Spinal cord (tissue), 10 donors: ENCODE results near the gene SASH3. TPM values are rescaled to one million over a fixed set of nuclear protein-coding genes. Genes with fewer than 3 reads are reported as not detected.

ENCODE experiments used
- DNase-seq, 6 donors: peaks; one replicate each; pipeline versions ENCODE4 v3.0.0 to v3.0.0-alpha.2; 2013 to 2015; ENCODE audit warnings: low spot score in 6 of 6, low read depth in 4 of 6
- H3K27ac ChIP-seq: one replicate; pipeline ENCODE4 v1.5.1; 2013; ENCODE audit warnings: low read depth, low read length, control low read depth
- H3K27me3 ChIP-seq: one replicate; pipeline ENCODE4 v1.6.1; 2013; ENCODE audit warnings: low read length; ENCODE audit not compliant: control insufficient read depth, insufficient read depth
- H3K36me3 ChIP-seq: one replicate; pipeline ENCODE4 v1.6.1; 2013; ENCODE audit warnings: low read length; ENCODE audit not compliant: control insufficient read depth, insufficient read depth
- H3K4me1 ChIP-seq: one replicate; pipeline ENCODE4 v1.6.1; 2013; ENCODE audit warnings: low read length; ENCODE audit not compliant: control insufficient read depth, insufficient read depth
- H3K4me3 ChIP-seq: one replicate; pipeline ENCODE4 v1.5.1; 2013; ENCODE audit warnings: low read depth, low read length, control low read depth
- H3K9me3 ChIP-seq: one replicate; pipeline ENCODE4 v1.6.1; 2013; ENCODE audit warnings: low read length; ENCODE audit not compliant: control insufficient read depth, insufficient read depth
- WGBS: methylation state at CpG from one replicate; pipeline ENCODE4 v1.1.5; 2013; ENCODE audit warnings: missing lambda C conversion rate; ENCODE audit not compliant: insufficient coverage; 5-methylcytosine and 5-hydroxymethylcytosine counted together
- long read RNA-seq, 4 donors: transcript quantifications; one replicate each; lab custom pipeline, GENCODE V29; 2026
- polyA plus RNA-seq, 2 donors: library from polyadenylated mRNA; unstranded; fragments of 120-200 nt; gene quantifications; one replicate each; pipeline ENCODE4 v1.2.1, GENCODE V29; 2013; ENCODE audit not compliant: insufficient read length in 2 of 2
- total RNA-seq, 2 donors: library from RNA; depleted of rRNA in 1 of 2; stranded (reverse); fragments of 120-200 nt in 1 of 2; fragments of >200 nt in 1 of 2; gene quantifications; one replicate each; pipeline versions ENCODE4 v1.2.3 to v1.2.4, GENCODE V29; 2013 to 2014
- donor health status: healthy.

The SASH3 gene
- total RNA-seq, result 1 to 10 TPM; 4.8 to 8.2 TPM
- 1 to 10 TPM; 4.9 to 5.6 TPM for polyA plus RNA-seq
- long read RNA-seq, donor 1, partial matches to known transcripts, result 0 of 2 reads
- long read RNA-seq, donor 1, other reads (novel, unspliced or antisense), result 0 of 2 reads
- long read RNA-seq, donor 2, partial matches to known transcripts, result 0 of 1 reads
- long read RNA-seq, donor 2, other reads (novel, unspliced or antisense), result 0 of 1 reads
- long read RNA-seq, donor 3, result 0 reads
- long read RNA-seq, donor 4, partial matches to known transcripts, result 0 of 1 reads
- long read RNA-seq, donor 4, other reads (novel, unspliced or antisense), result 0 of 1 reads

DNA sequence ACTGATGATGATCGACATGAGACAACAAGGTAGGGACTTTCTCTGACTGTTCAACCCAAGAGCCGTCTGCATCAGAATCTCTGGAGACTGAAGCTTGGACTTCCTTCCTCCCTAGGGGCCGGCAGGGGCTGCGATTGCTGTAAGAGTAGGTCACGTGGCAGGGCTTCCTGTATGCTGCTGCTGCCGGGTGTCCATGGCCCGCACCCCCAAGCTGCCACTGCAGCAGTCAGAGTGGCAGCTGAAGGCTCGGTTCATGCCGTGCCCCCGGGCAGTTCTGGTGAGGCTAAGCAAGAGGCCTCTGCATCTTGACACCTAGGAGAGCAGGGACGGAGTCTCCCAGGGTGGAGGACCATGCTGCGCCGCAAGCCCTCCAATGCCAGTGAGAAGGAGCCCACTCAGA is at the start of gene SASH3:
SASH3 (plus strand) TSS at position 203 of the 400 bp plus-strand sequence; CDS start at position 352, 149 bp downstream.
- H3K27ac ChIP-seq, result no peak within 1 kb of the TSS
- no peaks in the 10 kb centered on the region for H3K27me3 ChIP-seq
- H3K4me3 ChIP-seq, result no peak within 1 kb of the TSS
- 94% methylated on average over 13 of the region's 13 CpGs for WGBS
- DNase-seq, result no peak
- peaks cover 20% of the 10 kb centered on the region for H3K4me1 ChIP-seq
- H3K36me3 ChIP-seq, result no peaks in the 10 kb centered on the region
- no peaks in the 10 kb centered on the region for H3K9me3 ChIP-seq

GRCh38 chrX:129731228-129731627 is 48.5 kb upstream of the SASH3 start:
- no peaks in the 10 kb centered on the region for H3K4me1 ChIP-seq
- H3K27me3 ChIP-seq, result peaks cover 2% of the 10 kb centered on the region
- H3K9me3 ChIP-seq, result no peaks in the 10 kb centered on the region
- WGBS, result 44% methylated on average over 2 of the region's 2 CpGs
- no peak for DNase-seq
- H3K27ac ChIP-seq, result no peak overlapping the region
- no peaks in the 10 kb centered on the region for H3K36me3 ChIP-seq
- no peak overlapping the region for H3K4me3 ChIP-seq

DNA sequence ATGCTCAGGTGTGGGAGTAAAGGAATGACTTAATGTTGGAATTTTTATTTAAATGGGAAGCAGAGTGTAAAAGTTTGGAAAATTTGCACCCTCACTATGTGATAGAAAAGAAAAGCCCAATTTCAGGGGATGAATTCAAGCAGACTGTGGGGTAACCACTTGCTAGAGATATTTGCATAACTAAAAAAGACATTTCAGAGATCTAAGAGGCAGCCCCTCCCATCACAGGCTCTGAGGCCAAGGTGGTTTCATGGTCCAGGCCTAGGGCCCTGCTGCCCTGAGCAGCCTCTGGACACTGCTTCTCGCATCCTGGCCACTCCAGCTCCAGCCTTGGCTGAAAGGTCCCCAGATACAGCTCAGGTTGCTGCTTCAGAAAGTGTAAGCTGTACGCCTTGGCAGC is 46.9 kb upstream of the SASH3 start:
- H3K27ac ChIP-seq, result no peak overlapping the region
- H3K27me3 ChIP-seq, result peaks cover 2% of the 10 kb centered on the region
- DNase-seq, result no peak
- no peaks in the 10 kb centered on the region for H3K4me1 ChIP-seq
- 75% methylated on average over 2 of the region's 2 CpGs for WGBS
- H3K9me3 ChIP-seq, result no peaks in the 10 kb centered on the region
- H3K36me3 ChIP-seq, result no peaks in the 10 kb centered on the region
- H3K4me3 ChIP-seq, result no peak overlapping the region

DNA sequence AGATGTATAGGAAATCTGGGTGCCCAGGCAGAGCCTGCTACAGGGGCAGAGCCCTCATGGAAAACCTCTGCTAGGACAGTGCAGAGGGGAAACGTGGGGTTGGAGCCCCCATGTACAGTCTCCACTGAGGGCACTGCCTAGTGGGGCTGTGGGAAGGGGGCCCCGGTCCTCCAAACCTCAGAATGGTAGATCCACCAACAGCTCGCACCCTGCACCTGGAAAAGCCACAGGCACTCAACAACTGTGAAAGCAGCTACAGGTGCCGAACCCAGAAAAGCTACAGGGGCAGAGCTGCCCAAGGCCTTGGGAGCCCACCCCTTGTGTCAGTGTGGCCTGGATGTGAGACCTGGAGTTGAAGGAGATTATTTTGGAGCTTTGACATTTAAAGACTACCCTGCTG is 46.4 kb upstream of the SASH3 start:
- H3K9me3 ChIP-seq, result no peaks in the 10 kb centered on the region
- WGBS, result 72% methylated on average over 2 of the region's 4 CpGs
- DNase-seq, result no peak
- H3K27ac ChIP-seq, result no peak overlapping the region
- H3K4me1 ChIP-seq, result no peaks in the 10 kb centered on the region
- peaks cover 2% of the 10 kb centered on the region for H3K27me3 ChIP-seq
- no peak overlapping the region for H3K4me3 ChIP-seq
- H3K36me3 ChIP-seq, result no peaks in the 10 kb centered on the region

GRCh38 chrX:129736491-129736890 is 43.3 kb upstream of the SASH3 start:
- no peak overlapping the region for H3K27ac ChIP-seq
- no peak for DNase-seq
- H3K4me1 ChIP-seq, result peaks cover 6% of the 10 kb centered on the region
- no peaks in the 10 kb centered on the region for H3K36me3 ChIP-seq
- peaks cover 4% of the 10 kb centered on the region for H3K27me3 ChIP-seq
- 56% methylated on average over 4 of the region's 6 CpGs for WGBS
- H3K4me3 ChIP-seq, result no peak overlapping the region
- no peaks in the 10 kb centered on the region for H3K9me3 ChIP-seq

DNA sequence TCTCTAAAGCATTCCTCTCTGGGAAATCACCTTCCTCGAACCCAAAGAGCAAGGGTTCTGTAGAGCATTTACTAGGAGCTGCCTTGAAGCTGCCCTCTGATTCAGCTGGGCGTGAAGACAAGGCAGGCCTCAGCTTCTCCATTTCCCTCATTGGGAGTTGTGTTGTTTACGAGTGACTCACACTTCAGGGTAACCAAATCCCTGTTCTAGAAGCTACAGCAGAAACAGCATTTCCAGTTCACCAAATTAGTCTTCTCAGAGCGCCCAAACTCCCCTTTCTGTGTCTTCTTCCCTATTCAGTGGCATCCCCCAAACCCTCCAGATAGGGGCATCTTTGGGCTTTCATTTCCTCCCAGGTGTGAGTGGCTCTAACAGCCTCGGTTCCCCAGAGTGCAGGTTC is 41.8 kb upstream of the SASH3 start:
- Histone ChIP-seq H3K9me3 (no peaks in the 10 kb centered on the region), H3K36me3 (no peaks in the 10 kb centered on the region), H3K4me1 (peaks cover 6% of the 10 kb centered on the region), H3K27me3 (peaks cover 4% of the 10 kb centered on the region), H3K27ac (no peak overlapping the region), H3K4me3 (no peak overlapping the region)
- WGBS, result 61% methylated on average over 5 of the region's 5 CpGs
- no peak for DNase-seq

DNA sequence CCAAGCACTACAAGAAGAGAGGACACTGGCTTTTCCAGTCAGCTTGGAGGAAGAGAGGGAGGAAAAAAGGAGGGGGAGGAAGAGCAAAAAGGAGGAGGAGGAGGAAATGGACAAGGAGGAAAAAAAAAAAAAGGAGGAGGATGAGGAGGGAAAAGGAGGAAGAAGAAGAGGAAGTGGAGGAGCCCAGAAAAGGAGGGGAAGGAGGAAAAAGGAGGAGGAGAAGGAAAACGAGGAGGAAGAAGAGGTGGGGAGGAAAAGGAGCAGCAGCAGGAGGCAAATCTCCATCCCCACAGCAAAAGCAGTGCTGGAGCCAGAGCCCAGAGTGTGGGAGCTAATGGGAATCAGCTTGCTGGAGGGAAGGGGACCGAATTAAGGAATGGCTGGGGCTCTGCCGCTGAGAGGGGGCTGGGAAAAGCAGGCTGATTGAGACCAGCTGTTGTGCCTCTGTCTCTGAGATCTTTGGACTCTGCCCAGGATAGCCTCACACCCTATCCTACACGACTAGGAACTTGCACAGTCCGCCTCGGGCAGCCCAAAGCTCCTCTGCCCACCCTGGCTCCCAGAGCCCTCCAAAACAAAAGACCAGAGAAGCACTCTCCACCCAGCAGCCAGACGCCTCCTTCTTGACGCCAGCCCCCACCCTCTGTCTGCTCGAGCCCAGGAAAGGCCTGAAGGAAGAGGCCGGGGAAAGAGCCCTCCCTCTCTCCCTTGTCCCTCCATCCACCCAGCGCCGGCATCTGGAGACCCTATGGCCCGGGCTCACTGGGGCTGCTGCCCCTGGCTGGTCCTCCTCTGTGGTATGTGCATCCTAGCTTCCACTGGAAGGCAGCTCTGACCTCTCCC is 41.1 kb upstream of the SASH3 start, which contains the start of gene XPNPEP2:
XPNPEP2 (plus strand) TSS at position 514 of the 843 bp plus-strand sequence; CDS start at position 749, 235 bp downstream.
- Histone ChIP-seq H3K27me3 (peaks cover 5% of the 10 kb centered on the region), H3K4me1 (peaks cover 9% of the 10 kb centered on the region), H3K36me3 (no peaks in the 10 kb centered on the region), H3K9me3 (no peaks in the 10 kb centered on the region), H3K4me3 (no peak within 1 kb of the TSS), H3K27ac (peak within 1 kb of the TSS; percentile 49)
- peak in 1 of 6 donors; percentile 42 for DNase-seq
- WGBS, result 28% methylated on average over 11 of the region's 13 CpGs

- peaks cover 6% of the 10 kb centered on the region for H3K27me3 ChIP-seq
- H3K4me1 ChIP-seq, result peaks cover 9% of the 10 kb centered on the region
- no peak for DNase-seq
- no peaks in the 10 kb centered on the region for H3K9me3 ChIP-seq
- no peak overlapping the region for H3K27ac ChIP-seq
- H3K4me3 ChIP-seq, result no peak overlapping the region
- 90% methylated on average over 4 of the region's 4 CpGs for WGBS
- H3K36me3 ChIP-seq, result no peaks in the 10 kb centered on the region
Observed at GRCh38 chrX:129739578-129739977, 40.2 kb upstream of the SASH3 start.

GRCh38 chrX:129741880-129742758 is 37.6 kb upstream of the SASH3 start:
- H3K9me3 ChIP-seq, result no peaks in the 10 kb centered on the region
- no peaks in the 10 kb centered on the region for H3K36me3 ChIP-seq
- peaks cover 4% of the 10 kb centered on the region for H3K27me3 ChIP-seq
- WGBS, result 52% methylated on average over 9 of the region's 21 CpGs
- H3K4me1 ChIP-seq, result peaks cover 12% of the 10 kb centered on the region
- no peak overlapping the region for H3K27ac ChIP-seq
- no peak for DNase-seq
- no peak overlapping the region for H3K4me3 ChIP-seq
